Endothelial cell of umbilical vein (primary cell): ENCODE data around the gene COQ4. TPM values are rescaled to one million over a fixed set of nuclear protein-coding genes. Genes with fewer than 3 reads are reported as not detected.

Experiments
- BruUV-seq: library from RNA; stranded (reverse); fragments of 400-500 nt; replicated peaks from 2 replicates; lab custom pipeline; 2021; lab: Mats Ljungman, UMichigan
- CTCF ChIA-PET: fragments of 300-600, 350-600 bp; sonication (Branson Sonifier 250); formaldehyde crosslinking; loops from one replicate; lab custom pipeline; 2021; ENCODE audit warnings: antibody characterized with exemption, inconsistent platforms; lab: Charles Lee
- POLR2A ChIA-PET: fragments of 300-600, 350-600 bp; sonication (Branson Sonifier 250); formaldehyde crosslinking; loops from one replicate; lab custom pipeline; 2021; ENCODE audit warnings: antibody characterized with exemption, inconsistent platforms; lab: Charles Lee
- DNase-seq: peaks from one replicate; pipeline ENCODE4 v3.0.0-alpha.2; 2011; ENCODE audit warnings: low read depth, low spot score
- FAIRE-seq: peaks from 2 replicates; lab custom pipeline; 2011; peaks lifted over from hg19 to GRCh38; lab: Jason Lieb, UNC
- H2AFZ ChIP-seq: 2 replicates; pipeline ENCODE4 v1.6.0; 2012; ENCODE audit warnings: low read depth, low read length, control low read depth, inconsistent platforms
- H3K27ac ChIP-seq: 2 replicates; pipeline ENCODE4 v1.5.1; 2011; ENCODE audit warnings: low read depth, mild to moderate bottlenecking, control low read depth, low read length, moderate library complexity; ENCODE audit not compliant: insufficient read depth
- H3K27me3 ChIP-seq, 2 experiments: 2 replicates each; pipeline versions ENCODE4 v1.6.0 to v1.6.1; 2011; ENCODE audit warnings: low read length in 2 of 2, mixed read lengths in 1 of 2; ENCODE audit not compliant: control insufficient read depth in 2 of 2, insufficient read depth in 2 of 2
- H3K36me3 ChIP-seq, 2 experiments: 2 replicates in 1 of 2; 3 replicates in 1 of 2; pipeline ENCODE4 v1.5.1; 2011; ENCODE audit warnings: low read length in 2 of 2, mild to moderate bottlenecking in 1 of 2, moderate library complexity in 1 of 2; ENCODE audit not compliant: control insufficient read depth in 2 of 2, insufficient read depth in 2 of 2; ENCODE audit errors: extremely low read depth in 1 of 2
- H3K4me1 ChIP-seq: 3 replicates; pipeline ENCODE4 v1.5.1; 2011; ENCODE audit warnings: mild to moderate bottlenecking, low read length; ENCODE audit not compliant: control insufficient read depth, insufficient read depth; ENCODE audit errors: extremely low read depth
- H3K4me2 ChIP-seq: 2 replicates; pipeline ENCODE4 v1.6.1; 2011; ENCODE audit warnings: low read length, control low read depth, mixed read lengths; ENCODE audit not compliant: insufficient read depth
- H3K4me3 ChIP-seq, 3 experiments: fragments of 200-600 bp in 1 of 3; sonication (generic), shearing (Covaris generic) in 1 of 3; replicated peaks in 1 of 3; 2 replicates each; pipeline ENCODE4 v1.5.1; 2011 to 2016; ENCODE audit warnings: control low read depth in 3 of 3, low read length in 3 of 3, mild to moderate bottlenecking in 2 of 3, inconsistent platforms in 1 of 3, low read depth in 1 of 3, moderate library complexity in 1 of 3; ENCODE audit not compliant: insufficient read depth in 1 of 3
- H3K79me2 ChIP-seq: 2 replicates; pipeline ENCODE4 v1.6.0; 2012; ENCODE audit warnings: low read length, inconsistent platforms; ENCODE audit not compliant: control insufficient read depth, insufficient read depth
- H3K9ac ChIP-seq: replicated peaks from 2 replicates; pipeline ENCODE3; 2011; ENCODE audit warnings: low read length, control low read depth; ENCODE audit not compliant: insufficient read depth; ENCODE audit errors: extremely low read depth
- H3K9me1 ChIP-seq: replicated peaks from 3 replicates; pipeline ENCODE4 v1.6.0; 2011; ENCODE audit warnings: mild to moderate bottlenecking, low read length; ENCODE audit not compliant: control insufficient read depth, insufficient read depth; ENCODE audit errors: extremely low read depth
- H3K9me3 ChIP-seq: replicated peaks from 2 replicates; pipeline ENCODE4 v1.5.1; 2012; ENCODE audit warnings: low read length, inconsistent platforms; ENCODE audit not compliant: control insufficient read depth, insufficient read depth
- H4K20me1 ChIP-seq: replicated peaks from 2 replicates; pipeline ENCODE3; 2011; ENCODE audit warnings: mild to moderate bottlenecking, low read length; ENCODE audit not compliant: control insufficient read depth, insufficient read depth; ENCODE audit errors: extremely low read depth
- EZH2 ChIP-seq: IDR thresholded peaks from 2 replicates; pipeline ENCODE4 v1.6.1; 2012; ENCODE audit warnings: borderline replicate concordance, low read depth, mild to moderate bottlenecking, moderate library complexity, low read length, inconsistent platforms; ENCODE audit not compliant: severe bottlenecking
- FOS ChIP-seq: IDR thresholded peaks from 2 replicates; pipeline ENCODE4 v1.6.1; 2011; ENCODE audit warnings: mild to moderate bottlenecking, low read length, moderate library complexity, borderline replicate concordance; ENCODE audit not compliant: insufficient read depth
- GATA2 ChIP-seq: IDR thresholded peaks from 2 replicates; pipeline ENCODE4 v1.7.0; 2011; ENCODE audit warnings: low read depth, mild to moderate bottlenecking, moderate library complexity, mixed read lengths, low read length; ENCODE audit not compliant: insufficient read length, insufficient read depth
- JUN ChIP-seq: IDR thresholded peaks from 2 replicates; pipeline ENCODE4 v1.6.1; 2011; ENCODE audit warnings: borderline replicate concordance, low read depth; ENCODE audit not compliant: insufficient read length, insufficient read depth
- MYC ChIP-seq: IDR thresholded peaks from one replicate; pipeline ENCODE4 v1.6.1; 2011; ENCODE audit warnings: mild to moderate bottlenecking, low read depth, low read length
- POLR2A ChIP-seq: IDR thresholded peaks from 2 replicates; pipeline ENCODE4 v1.6.1; 2012; ENCODE audit warnings: low read depth, mild to moderate bottlenecking, control low read depth, low read length
- POLR2AphosphoS5 ChIP-seq: IDR thresholded peaks from 2 replicates; pipeline ENCODE4 v1.6.1; 2012; ENCODE audit warnings: low read depth, mild to moderate bottlenecking, control low read depth, low read length, moderate library complexity; ENCODE audit not compliant: insufficient read depth
- dilution Hi-C: fragments of 300-500 bp; cut with MboI; formaldehyde crosslinking; loops from one replicate; pipeline ENCODE4 v1.15.0; 2019; ENCODE audit warnings: low sequenced_read_pairs; ENCODE audit not compliant: extremely low pct_ligation_motif_present
- intact Hi-C: fragments of 100-400 bp; cut with micrococcal nuclease; formaldehyde crosslinking; loops from one replicate; pipeline ENCODE4 v1.10.0; 2022
- polyA plus RNA-seq, 4 experiments: library from polyadenylated mRNA; depleted of rRNA in 3 of 4; stranded (reverse) in 3 of 4; unstranded in 1 of 4; fragments of >200 nt; gene quantifications; 2 replicates each; pipeline versions ENCODE4 v1.2.1 to v1.2.3, GENCODE V29; 2011 to 2012; ENCODE audit warnings: missing spikeins in 1 of 4
- total RNA-seq: library from RNA; stranded (reverse); gene quantifications from 2 replicates; pipeline ENCODE4 v1.2.3, GENCODE V29; 2021
- TF ChIP-seq, protein P1 (sequence below): IDR thresholded peaks from 2 replicates; pipeline ENCODE4 v1.6.1; 2011; ENCODE audit not compliant: insufficient read depth, insufficient read length
- TF ChIP-seq, protein P2 (sequence below), 2 donors: IDR thresholded peaks; 1 replicate in 1 of 2; 2 replicates in 1 of 2; pipeline ENCODE4 v1.5.1; 2011; ENCODE audit warnings: low read length in 2 of 2, mild to moderate bottlenecking in 2 of 2, moderate library complexity in 2 of 2, control low read depth in 1 of 2, inconsistent platforms in 1 of 2, low read depth in 1 of 2; ENCODE audit not compliant: insufficient read depth in 1 of 2; ENCODE audit errors: extremely low read depth in 1 of 2

Gene COQ4
- total and polyA plus RNA-seq, 2 donors (not counting 3 experiments of a cell fraction or from before 2014, with no cell fraction given) = 44.4 to 78.1 TPM

DNA sequence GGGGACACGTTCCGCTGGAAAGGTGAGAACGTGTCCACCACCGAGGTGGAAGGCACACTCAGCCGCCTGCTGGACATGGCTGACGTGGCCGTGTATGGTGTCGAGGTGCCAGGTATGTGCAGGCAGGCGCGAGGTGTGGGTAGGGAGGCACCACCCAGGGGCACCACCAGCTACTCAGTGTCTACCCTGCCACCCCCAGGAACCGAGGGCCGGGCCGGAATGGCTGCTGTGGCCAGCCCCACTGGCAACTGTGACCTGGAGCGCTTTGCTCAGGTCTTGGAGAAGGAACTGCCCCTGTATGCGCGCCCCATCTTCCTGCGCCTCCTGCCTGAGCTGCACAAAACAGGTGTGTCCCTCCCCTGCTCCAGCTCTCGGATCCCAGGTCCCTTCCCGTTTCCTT lies 32.8 kb downstream of the COQ4 start:
- Histone ChIP-seq H3K27ac (no peak overlapping the region), H3K36me3 (peaks cover 4 to 25% of the 10 kb centered on the region in 2 experiments), H3K79me2 (no peaks in the 10 kb centered on the region), H3K4me1 (no peaks in the 10 kb centered on the region), H2AFZ (no peak overlapping the region), H3K9ac (no peak overlapping the region), H3K9me3 (no peaks in the 10 kb centered on the region), H3K4me2 (no peak overlapping the region), H3K27me3 (no peaks in the 10 kb centered on the region), H4K20me1 (no peaks in the 10 kb centered on the region), H3K9me1 (no peaks in the 10 kb centered on the region), H3K4me3 (no peak overlapping the region)
- no peak for FAIRE-seq
- TF ChIP-seq EZH2 = no peak
- TF ChIP-seq, protein P1, sequence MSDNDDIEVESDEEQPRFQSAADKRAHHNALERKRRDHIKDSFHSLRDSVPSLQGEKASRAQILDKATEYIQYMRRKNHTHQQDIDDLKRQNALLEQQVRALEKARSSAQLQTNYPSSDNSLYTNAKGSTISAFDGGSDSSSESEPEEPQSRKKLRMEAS = no peak
- TF ChIP-seq FOS = no peak
- TF ChIP-seq JUN = no peak
- no peak for TF ChIP-seq GATA2
- no peak for TF ChIP-seq POLR2AphosphoS5
- dilution Hi-C loops = no loop called here
- POLR2A ChIA-PET = no interaction called here
- intact Hi-C loops = no loop called here
- CTCF ChIA-PET = no interaction called here
- BruUV-seq = no TSS peak
- DNase-seq = no peak

DNA sequence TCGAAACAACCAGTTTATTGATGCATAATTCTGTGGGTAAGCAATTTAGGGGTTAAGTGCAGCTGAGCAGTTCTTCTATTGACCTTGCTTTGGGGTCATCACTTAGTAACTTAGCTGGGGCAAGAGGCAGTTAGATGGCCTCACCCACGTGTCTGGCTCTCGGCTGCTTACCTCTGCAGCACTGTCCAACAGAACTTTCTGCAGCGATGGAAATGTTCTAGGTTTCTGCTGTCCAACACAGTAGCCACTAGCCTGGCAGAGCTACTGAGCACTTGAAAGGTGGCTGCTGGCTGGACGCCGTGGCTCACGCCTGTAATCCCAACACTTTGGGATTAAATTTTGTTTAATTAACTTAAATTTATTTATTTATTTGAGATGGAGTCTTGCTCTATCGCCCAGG lies 35.5 kb downstream of the COQ4 start:
- Histone ChIP-seq H4K20me1 (no peaks in the 10 kb centered on the region), H3K9me3 (no peaks in the 10 kb centered on the region), H3K27ac (no peak overlapping the region), H3K4me1 (peaks cover 11% of the 10 kb centered on the region), H3K79me2 (no peaks in the 10 kb centered on the region), H3K4me3 (no peak overlapping the region), H3K4me2 (no peak overlapping the region), H3K9ac (no peak overlapping the region), H2AFZ (no peak overlapping the region), H3K27me3 (no peaks in the 10 kb centered on the region), H3K9me1 (no peaks in the 10 kb centered on the region), H3K36me3 (peaks cover 4 to 17% of the 10 kb centered on the region in 2 experiments)
- ChIA-PET POLR2A (no interaction called here), CTCF (interaction anchor here (1.4 to 1.9 kb wide), 2 partner anchors 13 to 17 kb away, joined by 3 to 9 read pairs; partner anchors contain the start of gene URM1)
- DNase-seq (no peak), FAIRE-seq (no peak)
- intact Hi-C loops (no loop called here), dilution Hi-C loops (no loop called here)
- BruUV-seq = no TSS peak
- TF ChIP-seq GATA2 (no peak), JUN (no peak), FOS (no peak), POLR2A (no peak), POLR2AphosphoS5 (no peak), MYC (no peak)
- TF ChIP-seq, protein P2, sequence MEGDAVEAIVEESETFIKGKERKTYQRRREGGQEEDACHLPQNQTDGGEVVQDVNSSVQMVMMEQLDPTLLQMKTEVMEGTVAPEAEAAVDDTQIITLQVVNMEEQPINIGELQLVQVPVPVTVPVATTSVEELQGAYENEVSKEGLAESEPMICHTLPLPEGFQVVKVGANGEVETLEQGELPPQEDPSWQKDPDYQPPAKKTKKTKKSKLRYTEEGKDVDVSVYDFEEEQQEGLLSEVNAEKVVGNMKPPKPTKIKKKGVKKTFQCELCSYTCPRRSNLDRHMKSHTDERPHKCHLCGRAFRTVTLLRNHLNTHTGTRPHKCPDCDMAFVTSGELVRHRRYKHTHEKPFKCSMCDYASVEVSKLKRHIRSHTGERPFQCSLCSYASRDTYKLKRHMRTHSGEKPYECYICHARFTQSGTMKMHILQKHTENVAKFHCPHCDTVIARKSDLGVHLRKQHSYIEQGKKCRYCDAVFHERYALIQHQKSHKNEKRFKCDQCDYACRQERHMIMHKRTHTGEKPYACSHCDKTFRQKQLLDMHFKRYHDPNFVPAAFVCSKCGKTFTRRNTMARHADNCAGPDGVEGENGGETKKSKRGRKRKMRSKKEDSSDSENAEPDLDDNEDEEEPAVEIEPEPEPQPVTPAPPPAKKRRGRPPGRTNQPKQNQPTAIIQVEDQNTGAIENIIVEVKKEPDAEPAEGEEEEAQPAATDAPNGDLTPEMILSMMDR (IDR thresholded peaks at IDR 0.05; ENCODE audit: extremely low read depth in 1 of 2, insufficient read depth in 1 of 2, low read depth in 1 of 2, low read length in 2 of 2) = no peak
- TF ChIP-seq, protein P1 = no peak
